ENCODE data around the gene RSPO4. TPM values are rescaled to one million over a fixed set of nuclear protein-coding genes. Genes with fewer than 3 reads are reported as not detected.

The RSPO4 gene
- total and polyA plus RNA-seq, 2 of the 13 experiments (the other 11 are each of a cell fraction or from before 2014, with no cell fraction given), result not detected

DNA sequence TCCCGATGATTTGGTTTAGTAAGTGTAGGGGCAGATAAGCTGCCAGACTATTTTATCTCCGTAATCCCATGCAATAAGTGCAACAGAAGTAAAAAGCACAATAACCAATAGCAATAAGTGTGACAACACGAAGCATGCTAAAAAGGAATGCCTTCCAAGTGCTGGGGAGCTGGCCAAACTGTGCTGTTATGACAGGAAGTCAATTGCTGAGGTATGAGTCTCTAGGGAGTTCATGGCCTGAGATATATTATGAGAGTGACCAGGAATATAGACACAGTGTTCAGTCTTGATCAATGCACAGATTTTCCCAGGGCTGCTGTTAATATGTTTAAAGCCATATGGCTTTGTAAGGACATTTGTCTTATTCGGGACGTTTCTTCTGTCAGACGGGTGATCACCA lies 75.4 kb downstream of the RSPO4 start (continued):
- TF ChIP-seq SP2 (CRISPR knock-in tag; IDR thresholded peaks at IDR 0.05) (no peak), GATAD2A (CRISPR knock-in tag; IDR thresholded peaks at IDR 0.05) (no peak), RCOR2 (CRISPR knock-in tag; IDR thresholded peaks at IDR 0.05) (no peak), HOXA5 (CRISPR knock-in tag; IDR thresholded peaks at IDR 0.05) (no peak)

DNA sequence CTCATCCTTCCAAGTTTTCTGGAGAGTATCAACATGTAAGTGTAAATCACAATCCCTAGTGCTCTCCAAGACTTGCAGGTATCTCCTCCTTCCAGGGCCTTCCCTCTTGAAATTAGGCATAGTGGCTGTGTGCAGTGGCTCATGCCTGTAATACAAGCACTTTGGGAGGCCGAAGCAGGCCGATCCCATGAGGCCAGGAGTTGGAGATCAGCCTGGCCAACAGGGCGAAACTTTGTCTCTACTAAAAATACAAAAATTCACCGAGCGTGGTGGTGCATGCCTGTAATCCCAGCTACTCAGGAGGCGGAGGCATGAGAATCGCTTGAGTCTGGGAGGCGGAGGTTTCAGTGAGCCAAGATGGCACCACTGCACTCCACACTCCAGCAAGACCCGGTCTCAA lies 76.6 kb downstream of the RSPO4 start:
- no TSS peak for BruUV-seq (replicated peaks)
- CTCF ChIA-PET (ENCODE audit: low intra/inter-chr PET ratio, low total read pairs), result no interaction called here
- Histone ChIP-seq H4K20me1 (ENCODE audit: insufficient read depth, low read length) (no peaks in the 10 kb centered on the region), H3K79me2 (ENCODE audit: insufficient read depth, low read length) (no peaks in the 10 kb centered on the region), H3K9ac (ENCODE audit: insufficient read depth, low read depth, low read length) (no peak overlapping the region), H3K4me2 (ENCODE audit: low read depth, low read length) (no peak overlapping the region), H3K4me3 (replicated peaks in 1 of 3; ENCODE audit: insufficient read depth in 1 of 3, low read depth in 2 of 3, low read length in 3 of 3) (no peak overlapping the region), H3K27me3 (ENCODE audit: control insufficient read depth in 1 of 2, insufficient read depth in 2 of 2, low read length in 2 of 2) (no peaks in the 10 kb centered on the region), H3K27ac (ENCODE audit: extremely low read length, insufficient read depth, low read length) (no peak overlapping the region), H3K4me1 (ENCODE audit: insufficient read depth, low read length) (peaks cover 9% of the 10 kb centered on the region), H3K36me3 (replicated peaks in 1 of 2; ENCODE audit: control insufficient read depth in 1 of 2, insufficient read depth in 2 of 2, low read length in 2 of 2) (no peaks in the 10 kb centered on the region), H3K9me3 (ENCODE audit: low read length) (peaks cover 7% of the 10 kb centered on the region), H2AFZ (ENCODE audit: low read length) (no peak overlapping the region)
- DNase-seq (ENCODE audit: low spot score) (no peak), ATAC-seq (no peak), FAIRE-seq (no peak)
- POLR2A ChIA-PET, result no interaction called here
- intact Hi-C loops (cut with micrococcal nuclease; ENCODE audit: unreplicated experiment) (no loop called here), in situ Hi-C loops (cut with HindIII; ENCODE audit: extremely low pct_ligation_motif_present, low pct_unique_long_range_greater_than_20kb) (no loop called here)
- 51% methylated on average over 9 of the region's 9 CpGs for WGBS (ENCODE audit: low lambda C conversion rate)
- TF ChIP-seq, protein P1, sequence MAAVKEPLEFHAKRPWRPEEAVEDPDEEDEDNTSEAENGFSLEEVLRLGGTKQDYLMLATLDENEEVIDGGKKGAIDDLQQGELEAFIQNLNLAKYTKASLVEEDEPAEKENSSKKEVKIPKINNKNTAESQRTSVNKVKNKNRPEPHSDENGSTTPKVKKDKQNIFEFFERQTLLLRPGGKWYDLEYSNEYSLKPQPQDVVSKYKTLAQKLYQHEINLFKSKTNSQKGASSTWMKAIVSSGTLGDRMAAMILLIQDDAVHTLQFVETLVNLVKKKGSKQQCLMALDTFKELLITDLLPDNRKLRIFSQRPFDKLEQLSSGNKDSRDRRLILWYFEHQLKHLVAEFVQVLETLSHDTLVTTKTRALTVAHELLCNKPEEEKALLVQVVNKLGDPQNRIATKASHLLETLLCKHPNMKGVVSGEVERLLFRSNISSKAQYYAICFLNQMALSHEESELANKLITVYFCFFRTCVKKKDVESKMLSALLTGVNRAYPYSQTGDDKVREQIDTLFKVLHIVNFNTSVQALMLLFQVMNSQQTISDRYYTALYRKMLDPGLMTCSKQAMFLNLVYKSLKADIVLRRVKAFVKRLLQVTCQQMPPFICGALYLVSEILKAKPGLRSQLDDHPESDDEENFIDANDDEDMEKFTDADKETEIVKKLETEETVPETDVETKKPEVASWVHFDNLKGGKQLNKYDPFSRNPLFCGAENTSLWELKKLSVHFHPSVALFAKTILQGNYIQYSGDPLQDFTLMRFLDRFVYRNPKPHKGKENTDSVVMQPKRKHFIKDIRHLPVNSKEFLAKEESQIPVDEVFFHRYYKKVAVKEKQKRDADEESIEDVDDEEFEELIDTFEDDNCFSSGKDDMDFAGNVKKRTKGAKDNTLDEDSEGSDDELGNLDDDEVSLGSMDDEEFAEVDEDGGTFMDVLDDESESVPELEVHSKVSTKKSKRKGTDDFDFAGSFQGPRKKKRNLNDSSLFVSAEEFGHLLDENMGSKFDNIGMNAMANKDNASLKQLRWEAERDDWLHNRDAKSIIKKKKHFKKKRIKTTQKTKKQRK (IDR thresholded peaks at IDR 0.05; ENCODE audit: low read length), result no peak
- no peak for TF ChIP-seq CC2D1A (CRISPR knock-in tag; IDR thresholded peaks at IDR 0.05)
- TF ChIP-seq, protein P2, sequence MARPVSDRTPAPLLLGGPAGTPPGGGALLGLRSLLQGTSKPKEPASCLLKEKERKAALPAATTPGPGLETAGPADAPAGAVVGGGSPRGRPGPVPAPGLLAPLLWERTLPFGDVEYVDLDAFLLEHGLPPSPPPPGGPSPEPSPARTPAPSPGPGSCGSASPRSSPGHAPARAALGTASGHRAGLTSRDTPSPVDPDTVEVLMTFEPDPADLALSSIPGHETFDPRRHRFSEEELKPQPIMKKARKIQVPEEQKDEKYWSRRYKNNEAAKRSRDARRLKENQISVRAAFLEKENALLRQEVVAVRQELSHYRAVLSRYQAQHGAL (CRISPR knock-in tag; IDR thresholded peaks at IDR 0.05; ENCODE audit: not compliant biosample characterization), result no peak
- no peak for TF ChIP-seq SALL2 (CRISPR knock-in tag; IDR thresholded peaks at IDR 0.05)
- no peak for TF ChIP-seq JDP2 (CRISPR knock-in tag; IDR thresholded peaks at IDR 0.05; ENCODE audit: borderline replicate concordance)
- no peak for TF ChIP-seq CHCHD3 (CRISPR knock-in tag; IDR thresholded peaks at IDR 0.05)
- TF ChIP-seq, protein P3, sequence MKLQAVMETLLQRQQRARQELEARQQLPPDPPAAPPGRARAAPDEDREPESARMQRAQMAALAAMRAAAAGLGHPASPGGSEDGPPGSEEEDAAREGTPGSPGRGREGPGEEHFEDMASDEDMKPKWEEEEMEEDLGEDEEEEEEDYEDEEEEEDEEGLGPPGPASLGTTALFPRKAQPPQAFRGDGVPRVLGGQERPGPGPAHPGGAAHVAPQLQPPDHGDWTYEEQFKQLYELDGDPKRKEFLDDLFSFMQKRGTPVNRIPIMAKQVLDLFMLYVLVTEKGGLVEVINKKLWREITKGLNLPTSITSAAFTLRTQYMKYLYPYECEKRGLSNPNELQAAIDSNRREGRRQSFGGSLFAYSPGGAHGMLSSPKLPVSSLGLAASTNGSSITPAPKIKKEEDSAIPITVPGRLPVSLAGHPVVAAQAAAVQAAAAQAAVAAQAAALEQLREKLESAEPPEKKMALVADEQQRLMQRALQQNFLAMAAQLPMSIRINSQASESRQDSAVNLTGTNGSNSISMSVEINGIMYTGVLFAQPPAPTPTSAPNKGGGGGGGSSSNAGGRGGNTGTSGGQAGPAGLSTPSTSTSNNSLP (IDR thresholded peaks at IDR 0.05; ENCODE audit: low read depth, low read length), result no peak
- no peak for TF ChIP-seq ZZZ3 (CRISPR knock-in tag; IDR thresholded peaks at IDR 0.05; ENCODE audit: borderline replicate concordance)
- TF ChIP-seq, protein P4, sequence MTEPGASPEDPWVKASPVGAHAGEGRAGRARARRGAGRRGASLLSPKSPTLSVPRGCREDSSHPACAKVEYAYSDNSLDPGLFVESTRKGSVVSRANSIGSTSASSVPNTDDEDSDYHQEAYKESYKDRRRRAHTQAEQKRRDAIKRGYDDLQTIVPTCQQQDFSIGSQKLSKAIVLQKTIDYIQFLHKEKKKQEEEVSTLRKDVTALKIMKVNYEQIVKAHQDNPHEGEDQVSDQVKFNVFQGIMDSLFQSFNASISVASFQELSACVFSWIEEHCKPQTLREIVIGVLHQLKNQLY (CRISPR knock-in tag; IDR thresholded peaks at IDR 0.05), result no peak
- TF ChIP-seq, protein P5, sequence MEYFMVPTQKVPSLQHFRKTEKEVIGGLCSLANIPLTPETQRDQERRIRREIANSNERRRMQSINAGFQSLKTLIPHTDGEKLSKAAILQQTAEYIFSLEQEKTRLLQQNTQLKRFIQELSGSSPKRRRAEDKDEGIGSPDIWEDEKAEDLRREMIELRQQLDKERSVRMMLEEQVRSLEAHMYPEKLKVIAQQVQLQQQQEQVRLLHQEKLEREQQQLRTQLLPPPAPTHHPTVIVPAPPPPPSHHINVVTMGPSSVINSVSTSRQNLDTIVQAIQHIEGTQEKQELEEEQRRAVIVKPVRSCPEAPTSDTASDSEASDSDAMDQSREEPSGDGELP (IDR thresholded peaks at IDR 0.05; ENCODE audit: borderline replicate concordance, low read depth), result no peak
- no peak for TF ChIP-seq SNAI1 (CRISPR knock-in tag; IDR thresholded peaks at IDR 0.05; ENCODE audit: borderline replicate concordance)
